Loucy (cell line): ENCODE results near the gene TAS1R2.

Source experiments
- H2AFZ ChIP-seq: fragments of 200-600 bp; sonication (generic); 2 replicates; pipeline ENCODE4 v1.6.0; 2016; ENCODE audit warnings: antibody characterized with exemption, mild to moderate bottlenecking, low read length, moderate library complexity
- H3F3A ChIP-seq: fragments of 200-600 bp; 2 replicates; pipeline ENCODE4 v1.6.0; 2016; ENCODE audit warnings: antibody characterized with exemption, low read depth, mild to moderate bottlenecking
- H3K27me3 ChIP-seq: fragments of 200-600 bp; sonication (generic); 2 replicates; pipeline ENCODE4 v1.6.1; 2014; ENCODE audit warnings: low read length, mild to moderate bottlenecking; ENCODE audit not compliant: insufficient read depth, poor library complexity, severe bottlenecking
- H3K36me3 ChIP-seq: fragments of 200-600 bp; sonication (generic); 2 replicates; pipeline ENCODE4 v1.6.1; 2016; ENCODE audit warnings: low read length; ENCODE audit not compliant: insufficient read depth
- H3K4me1 ChIP-seq: fragments of 200-600 bp; sonication (generic); 2 replicates; pipeline ENCODE4 v1.5.1; 2014; ENCODE audit warnings: low read length, mild to moderate bottlenecking; ENCODE audit not compliant: insufficient read depth, poor library complexity, severe bottlenecking
- H3K4me2 ChIP-seq: fragments of 200-600 bp; sonication (generic); 2 replicates; pipeline ENCODE4 v1.6.0; 2014; ENCODE audit warnings: antibody characterized with exemption, low read length, low read depth, mild to moderate bottlenecking; ENCODE audit not compliant: poor library complexity, severe bottlenecking
- H3K4me3 ChIP-seq: fragments of 200-600 bp; sonication (generic); 2 replicates; pipeline ENCODE4 v1.5.1; 2014; ENCODE audit warnings: low read length, mild to moderate bottlenecking, mixed read lengths; ENCODE audit not compliant: poor library complexity, severe bottlenecking
- H3K79me2 ChIP-seq: fragments of 200-600 bp; sonication (generic); 2 replicates; pipeline ENCODE4 v1.6.1; 2014; ENCODE audit warnings: low read length; ENCODE audit not compliant: insufficient read depth
- H3K9ac ChIP-seq: fragments of 200-600 bp; sonication (generic); 2 replicates; pipeline ENCODE4 v1.6.0; 2014; ENCODE audit warnings: mild to moderate bottlenecking, low read depth, low read length, moderate library complexity; ENCODE audit not compliant: poor library complexity, severe bottlenecking
- H3K9me2 ChIP-seq: fragments of 200-600 bp; sonication (generic); replicated peaks from 2 replicates; pipeline ENCODE4 v1.6.1; 2016; ENCODE audit warnings: low read depth, low read length, mixed read lengths
- H3K9me3 ChIP-seq: fragments of 200-600 bp; sonication (generic); 2 replicates; pipeline ENCODE4 v1.6.1; 2014; ENCODE audit warnings: mild to moderate bottlenecking, antibody characterized with exemption, low read length, low read depth; ENCODE audit not compliant: insufficient read depth
- H4K20me1 ChIP-seq: fragments of 200-600 bp; sonication (generic); 2 replicates; pipeline ENCODE4 v1.6.0; 2014; ENCODE audit warnings: antibody characterized with exemption, low read length, mild to moderate bottlenecking; ENCODE audit not compliant: insufficient read depth, poor library complexity, severe bottlenecking
- CTCF ChIP-seq: fragments of 200-600 bp; sonication (generic); conservative IDR thresholded peaks from 2 replicates; pipeline ENCODE4 v1.5.1; 2014; ENCODE audit warnings: mild to moderate bottlenecking, antibody characterized with exemption, low read length
- EZH2phosphoT487 ChIP-seq: fragments of 200-600 bp; IDR thresholded peaks from 2 replicates; pipeline ENCODE4 v1.6.1; 2018; ENCODE audit warnings: antibody characterized with exemption, mild to moderate bottlenecking, moderate library complexity, borderline replicate concordance

Gene TAS1R2

GRCh38 chr1:18901147-18901951, 41.9 kb upstream of the TAS1R2 start:
- Histone ChIP-seq H3K4me1 (peaks cover 39% of the 10 kb centered on the region), H3K9me2 (no peaks in the 10 kb centered on the region), H3K9ac (peak overlapping the region; percentile 67), H3K79me2 (peaks cover 18% of the 10 kb centered on the region; the same call in 1 of the 2 replicates), H3K4me3 (peak overlapping the region; percentile 94), H3K36me3 (no peaks in the 10 kb centered on the region), H3K27me3 (no peaks in the 10 kb centered on the region), H3K9me3 (no peaks in the 10 kb centered on the region), H2AFZ (no peak overlapping the region), H4K20me1 (peaks cover 3% of the 10 kb centered on the region), H3K4me2 (peak overlapping the region; percentile 80), H3F3A (no peaks in the 10 kb centered on the region)
- no peak for TF ChIP-seq CTCF
- no peak for TF ChIP-seq EZH2phosphoT487

- peak overlapping the region; percentile 94 for H3K4me3 ChIP-seq
- H3K36me3 ChIP-seq: no peaks in the 10 kb centered on the region
- no peaks in the 10 kb centered on the region for H3K9me2 ChIP-seq
- no peak overlapping the region for H2AFZ ChIP-seq
- H3K9me3 ChIP-seq: no peaks in the 10 kb centered on the region
- TF ChIP-seq EZH2phosphoT487: no peak
- no peak for TF ChIP-seq CTCF
- H3K27me3 ChIP-seq: no peaks in the 10 kb centered on the region
- H3K9ac ChIP-seq: peak overlapping the region; percentile 67
- H3K4me1 ChIP-seq: peaks cover 39% of the 10 kb centered on the region
- no peaks in the 10 kb centered on the region for H3F3A ChIP-seq
- peaks cover 3% of the 10 kb centered on the region for H4K20me1 ChIP-seq
- H3K79me2 ChIP-seq: peaks cover 18% of the 10 kb centered on the region; the same call in 1 of the 2 replicates
- peak overlapping the region; percentile 80 for H3K4me2 ChIP-seq
These were observed 40.9 kb upstream of the TAS1R2 start for GRCh38 chr1:18900303-18900841.

GRCh38 chr1:18899363-18900049, 40.0 kb upstream of the TAS1R2 start:
- Histone ChIP-seq H3K4me3 (peak overlapping the region; percentile 94), H3K4me1 (peaks cover 39% of the 10 kb centered on the region), H3K9me2 (no peaks in the 10 kb centered on the region), H3F3A (no peaks in the 10 kb centered on the region), H4K20me1 (peaks cover 3% of the 10 kb centered on the region), H3K79me2 (peaks cover 18% of the 10 kb centered on the region; the same call in 1 of the 2 replicates), H3K4me2 (peak overlapping the region; percentile 80), H2AFZ (no peak overlapping the region), H3K36me3 (no peaks in the 10 kb centered on the region), H3K9ac (peak overlapping the region; percentile 67), H3K9me3 (no peaks in the 10 kb centered on the region), H3K27me3 (no peaks in the 10 kb centered on the region)
- TF ChIP-seq EZH2phosphoT487: no peak
- no peak for TF ChIP-seq CTCF
